CD4-positive, alpha-beta T cell (primary cell): ENCODE data around the gene PCOLCE2. TPM values are rescaled to one million over a fixed set of nuclear protein-coding genes. Genes with fewer than 3 reads are reported as not detected.

Experiments
- ATAC-seq: fragments of 200-7000 bp; cut with Tn5 transposase; one replicate; pipeline ENCODE4 v1.10.0; 2022; ENCODE audit warnings: mild to moderate bottlenecking; ENCODE audit not compliant: poor library complexity
- CTCF ChIA-PET: fragments of 350-600 bp; sonication (Branson Sonifier 250); formaldehyde crosslinking; loops from one replicate; lab custom pipeline; 2021; ENCODE audit warnings: antibody characterized with exemption, inconsistent platforms; lab: Charles Lee
- POLR2A ChIA-PET: fragments of 350-600 bp; sonication (Branson Sonifier 250); formaldehyde crosslinking; loops from one replicate; lab custom pipeline; 2021; ENCODE audit warnings: antibody characterized with exemption, inconsistent platforms; lab: Charles Lee
- DNase-seq, 14 experiments: peaks; one replicate each; pipeline ENCODE4 v3.0.0-alpha.2; 2013 to 2020; ENCODE audit warnings: mixed read lengths in 2 of 14
- H3K27ac ChIP-seq, 2 donors: one replicate each; pipeline versions ENCODE4 v1.5.1 to v1.7.0; 2013; ENCODE audit warnings: low read length in 2 of 2, low read depth in 1 of 2, mild to moderate bottlenecking in 1 of 2
- H3K27me3 ChIP-seq, 2 experiments: 1 replicate in 1 of 2; 2 replicates in 1 of 2; pipeline versions ENCODE4 v1.6.1 to v1.7.0; 2013; ENCODE audit warnings: low read length in 2 of 2, control low read depth in 1 of 2, mild to moderate bottlenecking in 1 of 2, moderate library complexity in 1 of 2; ENCODE audit not compliant: insufficient read depth in 2 of 2, control insufficient read depth in 1 of 2
- H3K36me3 ChIP-seq: one replicate; pipeline ENCODE4 v1.6.1; 2013; ENCODE audit warnings: low read length, control low read depth; ENCODE audit not compliant: insufficient read depth
- H3K4me1 ChIP-seq: one replicate; pipeline ENCODE4 v1.6.1; 2013; ENCODE audit warnings: low read length, control low read depth; ENCODE audit not compliant: insufficient read depth
- H3K4me3 ChIP-seq: one replicate; pipeline ENCODE4 v1.5.1; 2013; ENCODE audit warnings: mild to moderate bottlenecking, low read length, moderate library complexity
- H3K9me3 ChIP-seq, 2 experiments: 1 replicate in 1 of 2; 2 replicates in 1 of 2; pipeline versions ENCODE4 v1.6.1 to v1.7.0; 2013; ENCODE audit warnings: low read length in 2 of 2, mild to moderate bottlenecking in 2 of 2, control low read depth in 1 of 2, moderate library complexity in 1 of 2; ENCODE audit not compliant: control insufficient read depth in 1 of 2, insufficient read depth in 1 of 2
- H3K27ac Mint-ChIP-seq: one replicate; pipeline ENCODE4 v1.8.0; 2020; ENCODE audit warnings: mixed read lengths
- H3K27me3 Mint-ChIP-seq: one replicate; pipeline ENCODE4 v1.8.0; 2021; ENCODE audit warnings: mixed read lengths
- H3K36me3 Mint-ChIP-seq: one replicate; pipeline ENCODE4 v1.8.0; 2021; ENCODE audit warnings: low read depth, mixed read lengths
- H3K4me1 Mint-ChIP-seq: one replicate; pipeline ENCODE4 v1.8.0; 2021; ENCODE audit warnings: low read depth, mixed read lengths
- H3K4me3 Mint-ChIP-seq: one replicate; pipeline ENCODE4 v1.8.0; 2020; ENCODE audit warnings: mild to moderate bottlenecking, mixed read lengths
- H3K9me3 Mint-ChIP-seq: one replicate; pipeline ENCODE4 v1.8.0; 2020; ENCODE audit warnings: mixed read lengths
- intact Hi-C, 2 experiments: fragments of 100-400 bp; cut with DNase I in 1 of 2; cut with micrococcal nuclease in 1 of 2; formaldehyde crosslinking; loops; one replicate each; pipeline versions ENCODE4 v1.15.1 to v1.9.0; 2023 to 2025; cut with DNase I, micrococcal nuclease
- total RNA-seq, 174 experiments: library from RNA in 2 of 174; stranded (reverse) in 2 of 174; gene quantifications; one replicate each; pipeline ENCODE4 v1.2.3 and lab custom pipeline; 2021 to 2026
- TF ChIP-seq, protein P1 (sequence below): fragments of 200-600 bp; IDR thresholded peaks from one replicate; pipeline ENCODE4 v1.8.0; 2022; ENCODE audit warnings: antibody characterized with exemption, mild to moderate bottlenecking

Gene PCOLCE2
- total RNA-seq, 2 experiments from 2014 or later: not detected

GRCh38 chr3:142861926-142862325, 27.0 kb downstream of the PCOLCE2 start:
- ChIA-PET POLR2A (no interaction called here), CTCF (no interaction called here)
- TF ChIP-seq, protein P1, sequence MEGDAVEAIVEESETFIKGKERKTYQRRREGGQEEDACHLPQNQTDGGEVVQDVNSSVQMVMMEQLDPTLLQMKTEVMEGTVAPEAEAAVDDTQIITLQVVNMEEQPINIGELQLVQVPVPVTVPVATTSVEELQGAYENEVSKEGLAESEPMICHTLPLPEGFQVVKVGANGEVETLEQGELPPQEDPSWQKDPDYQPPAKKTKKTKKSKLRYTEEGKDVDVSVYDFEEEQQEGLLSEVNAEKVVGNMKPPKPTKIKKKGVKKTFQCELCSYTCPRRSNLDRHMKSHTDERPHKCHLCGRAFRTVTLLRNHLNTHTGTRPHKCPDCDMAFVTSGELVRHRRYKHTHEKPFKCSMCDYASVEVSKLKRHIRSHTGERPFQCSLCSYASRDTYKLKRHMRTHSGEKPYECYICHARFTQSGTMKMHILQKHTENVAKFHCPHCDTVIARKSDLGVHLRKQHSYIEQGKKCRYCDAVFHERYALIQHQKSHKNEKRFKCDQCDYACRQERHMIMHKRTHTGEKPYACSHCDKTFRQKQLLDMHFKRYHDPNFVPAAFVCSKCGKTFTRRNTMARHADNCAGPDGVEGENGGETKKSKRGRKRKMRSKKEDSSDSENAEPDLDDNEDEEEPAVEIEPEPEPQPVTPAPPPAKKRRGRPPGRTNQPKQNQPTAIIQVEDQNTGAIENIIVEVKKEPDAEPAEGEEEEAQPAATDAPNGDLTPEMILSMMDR: no peak
- Mint-ChIP-seq H3K4me1 (no peaks in the 10 kb centered on the region), H3K27me3 (peaks cover 43% of the 10 kb centered on the region), H3K27ac (no peak overlapping the region), H3K36me3 (no peaks in the 10 kb centered on the region), H3K9me3 (no peaks in the 10 kb centered on the region), H3K4me3 (no peak overlapping the region)
- Histone ChIP-seq H3K27me3 (peaks cover 2 to 4% of the 10 kb centered on the region in 2 experiments), H3K27ac (no peak overlapping the region), H3K36me3 (no peaks in the 10 kb centered on the region), H3K4me1 (no peaks in the 10 kb centered on the region), H3K9me3 (no peaks in the 10 kb centered on the region), H3K4me3 (no peak overlapping the region)
- ATAC-seq: no peak
- no peak for DNase-seq
- intact Hi-C loops: no loop called here

DNA sequence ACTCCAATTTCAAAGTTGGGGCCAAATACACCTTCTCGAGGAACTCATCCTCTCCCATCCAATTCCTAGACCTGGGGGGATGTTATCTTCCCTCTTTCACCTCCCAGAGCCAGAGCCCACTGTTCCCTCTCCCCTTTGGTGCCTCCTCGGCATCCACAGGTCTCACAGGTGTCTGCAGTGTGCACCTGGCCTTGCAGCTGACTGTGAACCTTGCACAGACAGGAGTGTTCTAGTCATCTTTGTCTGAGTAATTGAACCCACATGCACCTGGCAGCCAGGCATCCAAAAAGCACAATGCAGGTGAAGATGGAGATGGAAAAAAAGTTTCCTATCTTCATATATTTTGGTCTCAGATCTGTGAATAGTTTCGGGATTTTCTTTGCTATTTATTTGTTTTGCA, 30.8 kb downstream of the PCOLCE2 start:
- POLR2A ChIA-PET: no interaction called here
- Histone ChIP-seq H3K9me3 (no peaks in the 10 kb centered on the region), H3K27ac (no peak overlapping the region), H3K4me3 (no peak overlapping the region), H3K36me3 (no peaks in the 10 kb centered on the region), H3K27me3 (peaks cover 2 to 4% of the 10 kb centered on the region in 2 experiments), H3K4me1 (no peaks in the 10 kb centered on the region)
- intact Hi-C loops: no loop called here
- Mint-ChIP-seq H3K4me1 (no peaks in the 10 kb centered on the region), H3K27ac (no peak overlapping the region), H3K27me3 (peaks cover 38% of the 10 kb centered on the region), H3K36me3 (no peaks in the 10 kb centered on the region), H3K9me3 (no peaks in the 10 kb centered on the region), H3K4me3 (no peak overlapping the region)
- CTCF ChIA-PET: no interaction called here
- TF ChIP-seq, protein P1: no peak
- DNase-seq (no peak), ATAC-seq (no peak)

DNA sequence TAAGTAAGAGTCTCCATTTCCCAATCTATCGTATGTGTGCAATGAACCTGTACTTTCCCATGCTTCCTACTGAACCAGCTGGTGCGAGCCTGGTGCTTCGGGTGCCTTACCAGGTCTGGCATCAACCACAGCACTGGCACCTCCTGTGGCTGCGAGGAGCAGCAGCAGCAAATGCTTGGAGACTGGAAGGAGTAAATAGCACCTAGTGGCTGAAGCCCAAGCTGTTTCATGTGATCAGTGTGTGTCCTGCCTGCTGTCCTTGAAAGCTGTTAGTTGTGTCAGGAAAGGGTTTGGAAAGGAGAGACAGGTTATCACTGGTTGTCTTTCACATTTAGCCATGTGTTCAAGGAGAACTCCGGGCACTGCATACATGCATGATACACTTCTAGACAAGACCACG, 31.8 kb downstream of the PCOLCE2 start:
- Mint-ChIP-seq H3K27me3 (peaks cover 38% of the 10 kb centered on the region), H3K27ac (no peak overlapping the region), H3K4me1 (no peaks in the 10 kb centered on the region), H3K4me3 (no peak overlapping the region), H3K36me3 (no peaks in the 10 kb centered on the region), H3K9me3 (no peaks in the 10 kb centered on the region)
- TF ChIP-seq, protein P1: no peak
- ATAC-seq (no peak), DNase-seq (peak in 1 of 14 experiments; percentile 12)
- CTCF ChIA-PET: no interaction called here
- Histone ChIP-seq H3K27ac (no peak overlapping the region), H3K4me1 (no peaks in the 10 kb centered on the region), H3K9me3 (no peaks in the 10 kb centered on the region), H3K4me3 (no peak overlapping the region), H3K36me3 (no peaks in the 10 kb centered on the region), H3K27me3 (peaks cover 2 to 4% of the 10 kb centered on the region in 2 experiments)
- intact Hi-C loops: no loop called here
- POLR2A ChIA-PET: no interaction called here
